ENCODE results near the gene DLG2. TPM values are rescaled to one million over a fixed set of nuclear protein-coding genes. Genes with fewer than 3 reads are reported as not detected.

Gene DLG2
- total and polyA plus RNA-seq, 2 of the 8 experiments (the other 6 are each of a cell fraction or from before 2014, with no cell fraction given), result 1.7 to 14.3 TPM

DNA sequence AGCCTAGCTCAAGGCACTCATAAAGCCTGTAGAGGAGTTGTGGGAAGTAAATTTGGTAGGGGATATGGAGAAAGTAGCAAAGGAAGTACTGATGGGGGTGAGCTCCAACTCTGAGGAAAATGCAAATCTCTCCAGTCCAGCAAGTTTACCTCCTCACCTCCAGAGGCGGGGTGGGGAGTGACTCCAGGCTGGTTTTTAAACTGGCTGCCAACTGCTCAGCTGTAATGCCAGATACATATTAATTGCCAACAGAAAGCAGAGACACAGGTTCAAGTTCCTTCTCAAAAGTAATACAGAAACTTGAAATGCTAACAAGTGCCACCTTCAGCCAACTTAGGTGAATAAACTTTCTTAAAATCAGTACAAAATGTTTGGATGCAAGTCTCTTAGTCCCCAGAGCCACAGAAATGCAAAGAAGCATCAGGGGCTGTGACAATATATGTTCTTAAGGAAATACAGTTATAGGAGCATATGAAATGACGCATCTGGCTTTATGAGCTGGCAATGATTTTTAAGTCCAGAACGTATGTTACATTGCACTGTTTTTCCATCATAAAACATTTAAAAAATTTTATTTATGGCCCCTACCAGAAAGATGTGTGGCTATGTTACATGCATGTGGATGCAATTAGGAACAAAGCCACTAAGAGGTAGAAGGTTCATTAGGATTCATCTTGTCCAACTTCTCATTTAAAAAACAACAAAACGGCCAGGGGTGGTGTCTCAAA, 1904.6 kb downstream of the DLG2 start:
- Histone ChIP-seq H3K27me3 (replicated peaks in 1 of 4; ENCODE audit: control insufficient read depth in 3 of 4, extremely low read depth in 1 of 4, insufficient read depth in 3 of 4, low read length in 3 of 4) (no peaks in the 10 kb centered on the region; a peak in 1 of 7 replicates), H3K79me2 (ENCODE audit: control insufficient read depth in 1 of 2, insufficient read depth in 2 of 2, low read length in 2 of 2) (no peaks in the 10 kb centered on the region), H3K14ac (ENCODE audit: insufficient read length) (no peak overlapping the region), H3K9ac (replicated peaks in 1 of 4; ENCODE audit: extremely low read depth in 1 of 4, low read depth in 3 of 4, low read length in 3 of 4) (no peak overlapping the region), H3K27ac (ENCODE audit: low read depth, low read length) (no peak overlapping the region), H3K4me3 (ENCODE audit: extremely low read depth in 1 of 4, insufficient read depth in 2 of 4, low read depth in 3 of 4, low read length in 4 of 4) (no peak overlapping the region), H3K23ac (ENCODE audit: insufficient read length) (no peak overlapping the region), H2AK5ac (ENCODE audit: low read depth, low read length) (no peak overlapping the region), H3K36me3 (ENCODE audit: control insufficient read depth in 2 of 4, insufficient read depth in 4 of 4, low read length in 3 of 4) (no peaks in the 10 kb centered on the region), H3K18ac (ENCODE audit: extremely low read depth, low read length) (no peak overlapping the region), H2BK20ac (ENCODE audit: low read length) (no peak overlapping the region), H4K20me1 (replicated peaks in 1 of 2; ENCODE audit: control insufficient read depth in 1 of 2, insufficient read depth in 2 of 2, low read length in 2 of 2) (no peaks in the 10 kb centered on the region), H4K8ac (ENCODE audit: extremely low read depth, insufficient read depth, low read length) (no peak overlapping the region), H3K79me1 (ENCODE audit: low read depth, low read length) (no peaks in the 10 kb centered on the region), H2BK5ac (ENCODE audit: low read depth, low read length) (no peak overlapping the region), H3K4me1 (replicated peaks in 1 of 4; ENCODE audit: control insufficient read depth in 3 of 4, insufficient read depth in 4 of 4, low read length in 3 of 4) (peaks cover 11 to 22% (median 16%) of the 10 kb centered on the region in 4 experiments; a peak in 6 of 7 replicates), H4K5ac (ENCODE audit: insufficient read length, low read depth, low read length) (no peak overlapping the region), H2AFZ (ENCODE audit: low read length) (no peak overlapping the region), H3K23me2 (ENCODE audit: low read depth, low read length) (no peaks in the 10 kb centered on the region), H4K91ac (replicated peaks; ENCODE audit: insufficient read length, low read length) (no peak overlapping the region), H2BK15ac (ENCODE audit: low read length) (no peak overlapping the region), H3K56ac (replicated peaks; ENCODE audit: insufficient read length, low read depth, low read length) (no peak overlapping the region), H3K4ac (replicated peaks; ENCODE audit: insufficient read length, low read depth, low read length) (no peak overlapping the region), H3K9me3 (ENCODE audit: insufficient read depth in 2 of 2, low read depth in 1 of 2, low read length in 1 of 2) (no peaks in the 10 kb centered on the region), H2BK120ac (replicated peaks; ENCODE audit: low read depth, low read length) (no peak overlapping the region), H3K4me2 (ENCODE audit: insufficient read depth in 1 of 2, low read depth in 2 of 2, low read length in 2 of 2) (peak overlapping the region in 1 of 2 experiments; percentile 14; a peak in 1 of 4 replicates), H2BK12ac (ENCODE audit: low read depth, low read length) (no peak overlapping the region)
- ChIA-PET CTCF (ENCODE audit: partially characterized antibody) (interaction anchor here (0.8 to 4.5 kb wide), 11 partner anchors 10 to 473 kb away, joined by 3 to 20 read pairs (median 5); no protein-coding TSS in a partner anchor), POLR2A (ENCODE audit: partially characterized antibody) (no interaction called here)
- DNase-seq (ENCODE audit: low read depth in 1 of 2, low spot score in 2 of 2), result no peak
- TF ChIP-seq TAF7 (optimal IDR thresholded peaks at IDR 0.05; ENCODE audit: borderline replicate concordance, low read depth, low read length) (no peak), POLR2AphosphoS5 (IDR thresholded peaks at IDR 0.05; ENCODE audit: low read depth, low read length) (no peak)
- FAIRE-seq, result no peak
- WGBS, 2 experiments (ENCODE audit: extremely low coverage in 1 of 2, insufficient coverage in 1 of 2, insufficient read length in 1 of 2, insufficient replicate concordance in 2 of 2, low coverage in 1 of 2, low lambda C conversion rate in 2 of 2, missing lambda C conversion rate in 1 of 2), result 72% methylated on average over 4 of the region's 4 CpGs; no CpG with 5 or more reads in 1 of the 2 experiments
